ENCODE data around the gene ARPC3.

DNA sequence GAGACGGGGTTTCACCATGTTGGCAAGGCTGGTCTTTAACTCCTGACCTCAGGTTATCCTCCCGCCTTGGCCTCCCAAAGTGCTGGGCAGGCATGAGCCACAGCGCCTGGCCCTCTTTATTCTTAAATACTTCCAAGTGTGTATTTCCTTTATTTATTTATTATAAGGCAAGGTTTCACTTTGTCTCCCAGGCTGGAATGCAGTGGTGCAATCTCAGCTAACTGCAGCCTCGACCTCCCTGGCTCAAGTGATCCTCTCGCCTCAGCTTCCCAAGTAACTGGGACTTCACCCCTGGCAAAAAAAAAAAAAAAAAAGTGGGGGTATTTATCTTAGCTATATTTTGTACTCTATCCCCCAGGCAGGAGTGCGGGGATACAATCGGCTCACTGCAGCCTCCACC, 25.3 kb upstream of the ARPC3 start:
- TF ChIP-seq POLR2A (IDR thresholded peaks at IDR 0.05) (no peak), CTCF (IDR thresholded peaks at IDR 0.05) (no peak), POLR2AphosphoS5 (IDR thresholded peaks at IDR 0.05) (no peak)
